ENCODE data around the gene SLC6A13. TPM values are rescaled to one million over a fixed set of nuclear protein-coding genes. Genes with fewer than 3 reads are reported as not detected.
"Not testable (repeated sequence)": the region's sequence is repeated elsewhere in the genome, so short reads cannot be mapped to it uniquely, and the experiment has no call there.

Gene SLC6A13
- total and polyA plus RNA-seq, 9 donors: 0.13 to 6.1 (median 0.75) TPM; not detected in 3

- H3K27ac ChIP-seq: no peak overlapping the region
- 62 to 75% (median 69%) methylated on average over 9 of the region's 9 CpGs for WGBS, 3 donors
- H3K36me3 ChIP-seq: no peaks in the 10 kb centered on the region
- TF ChIP-seq EP300 (IDR thresholded peaks at IDR 0.05) (no peak), POLR2A (IDR thresholded peaks at IDR 0.05) (no peak)
- TF ChIP-seq, protein P1, sequence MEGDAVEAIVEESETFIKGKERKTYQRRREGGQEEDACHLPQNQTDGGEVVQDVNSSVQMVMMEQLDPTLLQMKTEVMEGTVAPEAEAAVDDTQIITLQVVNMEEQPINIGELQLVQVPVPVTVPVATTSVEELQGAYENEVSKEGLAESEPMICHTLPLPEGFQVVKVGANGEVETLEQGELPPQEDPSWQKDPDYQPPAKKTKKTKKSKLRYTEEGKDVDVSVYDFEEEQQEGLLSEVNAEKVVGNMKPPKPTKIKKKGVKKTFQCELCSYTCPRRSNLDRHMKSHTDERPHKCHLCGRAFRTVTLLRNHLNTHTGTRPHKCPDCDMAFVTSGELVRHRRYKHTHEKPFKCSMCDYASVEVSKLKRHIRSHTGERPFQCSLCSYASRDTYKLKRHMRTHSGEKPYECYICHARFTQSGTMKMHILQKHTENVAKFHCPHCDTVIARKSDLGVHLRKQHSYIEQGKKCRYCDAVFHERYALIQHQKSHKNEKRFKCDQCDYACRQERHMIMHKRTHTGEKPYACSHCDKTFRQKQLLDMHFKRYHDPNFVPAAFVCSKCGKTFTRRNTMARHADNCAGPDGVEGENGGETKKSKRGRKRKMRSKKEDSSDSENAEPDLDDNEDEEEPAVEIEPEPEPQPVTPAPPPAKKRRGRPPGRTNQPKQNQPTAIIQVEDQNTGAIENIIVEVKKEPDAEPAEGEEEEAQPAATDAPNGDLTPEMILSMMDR (IDR thresholded peaks at IDR 0.05): no peak
- no peaks in the 10 kb centered on the region for H3K27me3 ChIP-seq
- H3K4me3 ChIP-seq: no peak overlapping the region
- intact Hi-C loops (cut with DNase I): no loop called here
- no peaks in the 10 kb centered on the region for H3K4me1 ChIP-seq (ENCODE audit: insufficient read depth)
- no peak for DNase-seq
- H3K9me3 ChIP-seq: no peaks in the 10 kb centered on the region
Measured at GRCh38 chr12:238116-238515, 24.5 kb downstream of the SLC6A13 start.

DNA sequence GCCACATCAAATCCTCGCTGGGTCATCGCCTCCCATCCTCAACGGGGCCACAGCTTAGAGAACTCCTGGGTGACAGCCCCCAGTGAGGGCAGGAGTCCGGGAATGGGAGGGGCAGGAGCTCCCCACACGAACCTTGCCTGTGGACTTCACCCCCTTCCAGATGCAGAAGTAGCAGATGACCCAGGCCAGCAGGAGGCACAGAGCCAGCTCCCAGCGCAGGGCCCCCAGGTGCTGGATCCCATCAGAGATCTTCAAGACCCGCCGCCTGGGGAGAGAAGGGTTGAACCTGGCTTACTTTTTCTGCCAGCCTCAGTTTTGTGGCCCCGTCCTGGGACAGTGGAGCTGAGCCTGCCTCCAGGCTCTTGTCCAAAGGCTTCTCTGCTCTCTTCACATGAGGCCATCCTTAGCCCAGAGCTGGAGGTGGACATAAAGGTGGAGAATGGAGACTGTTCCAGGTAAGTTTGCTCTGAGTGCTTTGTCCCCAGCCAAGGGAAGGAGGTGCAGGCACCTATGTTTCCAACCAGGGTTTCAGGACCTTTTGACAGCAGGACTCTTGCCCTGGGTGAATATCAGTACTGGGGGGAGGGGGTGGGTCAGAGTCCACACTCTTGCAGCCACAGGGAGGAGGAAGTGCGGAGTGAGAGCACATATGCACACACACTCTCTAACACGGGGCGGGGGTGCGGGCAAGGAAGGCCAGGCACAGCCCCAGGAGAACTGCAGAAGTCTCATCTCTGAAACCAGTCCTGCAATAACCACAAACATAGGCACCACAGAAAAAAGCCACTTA, 25.4 kb downstream of the SLC6A13 start:
- WGBS, 3 donors: 82 to 89% (median 84%) methylated on average over 13 of the region's 13 CpGs
- intact Hi-C loops (cut with DNase I): no loop called here
- Histone ChIP-seq H3K27me3 (no peaks in the 10 kb centered on the region), H3K27ac (no peak overlapping the region), H3K4me1 (ENCODE audit: insufficient read depth) (no peaks in the 10 kb centered on the region), H3K36me3 (no peaks in the 10 kb centered on the region), H3K4me3 (no peak overlapping the region), H3K9me3 (no peaks in the 10 kb centered on the region)
- TF ChIP-seq, protein P1 (IDR thresholded peaks at IDR 0.05): no peak
- TF ChIP-seq EP300 (IDR thresholded peaks at IDR 0.05) (no peak), POLR2A (IDR thresholded peaks at IDR 0.05) (no peak)
- no peak for DNase-seq

- WGBS, 3 donors: 71 to 75% (median 75%) methylated on average over 3 of the region's 3 CpGs
- Histone ChIP-seq H3K4me3 (no peak overlapping the region), H3K27me3 (no peaks in the 10 kb centered on the region), H3K27ac (no peak overlapping the region), H3K36me3 (no peaks in the 10 kb centered on the region), H3K9me3 (no peaks in the 10 kb centered on the region), H3K4me1 (ENCODE audit: insufficient read depth) (no peaks in the 10 kb centered on the region)
- intact Hi-C loops (cut with DNase I): no loop called here
- no peak for DNase-seq
- TF ChIP-seq POLR2A (IDR thresholded peaks at IDR 0.05): no peak
- TF ChIP-seq EP300 (IDR thresholded peaks at IDR 0.05): no peak
- TF ChIP-seq, protein P1 (IDR thresholded peaks at IDR 0.05): no peak
Measured at GRCh38 chr12:236445-236844, 26.2 kb downstream of the SLC6A13 start.

- H3K4me3 ChIP-seq; DNase-seq; intact Hi-C loops (cut with DNase I); H3K4me1 ChIP-seq (ENCODE audit: insufficient read depth); H3K9me3 ChIP-seq; H3K27me3 ChIP-seq; H3K36me3 ChIP-seq; H3K27ac ChIP-seq: not testable (repeated sequence)
- 81 to 94% (median 90%) methylated on average over 4 of the region's 4 CpGs for WGBS, 3 donors
Measured at GRCh38 chr12:235967-236366, 26.7 kb downstream of the SLC6A13 start.

DNA sequence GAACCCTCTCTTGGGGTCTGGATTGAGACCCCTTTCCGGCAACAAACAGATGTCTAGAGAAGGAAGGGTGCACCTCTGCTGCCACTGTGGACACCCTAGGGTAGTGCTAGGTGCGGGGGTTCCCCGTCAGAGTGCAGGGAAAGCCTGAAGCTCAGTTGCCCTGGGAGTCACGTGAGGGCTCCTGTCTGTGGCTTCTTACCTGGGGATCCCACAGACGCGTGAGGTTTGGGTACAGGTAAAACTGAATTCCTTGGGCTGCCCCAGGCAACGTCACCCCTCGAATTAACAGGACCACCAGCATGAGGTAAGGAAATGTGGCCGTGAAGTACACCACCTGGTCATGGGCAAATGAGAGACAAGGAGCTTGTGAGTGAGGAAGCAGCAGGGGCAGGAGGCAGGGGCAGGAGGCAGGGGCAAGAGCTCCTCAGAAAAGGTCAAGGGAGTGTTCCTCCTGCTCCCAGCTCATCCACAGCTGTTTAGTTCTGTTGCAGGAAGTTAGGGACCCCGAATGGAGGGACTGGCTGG, 27.7 kb downstream of the SLC6A13 start:
- Histone ChIP-seq H3K4me3 (no peak overlapping the region), H3K36me3 (no peaks in the 10 kb centered on the region), H3K4me1 (ENCODE audit: insufficient read depth) (no peaks in the 10 kb centered on the region), H3K27me3 (no peaks in the 10 kb centered on the region), H3K27ac (no peak overlapping the region), H3K9me3 (no peaks in the 10 kb centered on the region)
- DNase-seq: no peak
- WGBS, 3 donors: 91 to 97% (median 94%) methylated on average over 10 of the region's 10 CpGs
- intact Hi-C loops (cut with DNase I): no loop called here
- TF ChIP-seq, protein P1 (IDR thresholded peaks at IDR 0.05): no peak
